NCI-H1694 (cell line): ENCODE data around the gene IGSF5.

Source experiments
- DNase-seq: peaks from one replicate; lab custom pipeline; 2025; lab: John Stamatoyannopoulos, UW

IGSF5 gene

DNA sequence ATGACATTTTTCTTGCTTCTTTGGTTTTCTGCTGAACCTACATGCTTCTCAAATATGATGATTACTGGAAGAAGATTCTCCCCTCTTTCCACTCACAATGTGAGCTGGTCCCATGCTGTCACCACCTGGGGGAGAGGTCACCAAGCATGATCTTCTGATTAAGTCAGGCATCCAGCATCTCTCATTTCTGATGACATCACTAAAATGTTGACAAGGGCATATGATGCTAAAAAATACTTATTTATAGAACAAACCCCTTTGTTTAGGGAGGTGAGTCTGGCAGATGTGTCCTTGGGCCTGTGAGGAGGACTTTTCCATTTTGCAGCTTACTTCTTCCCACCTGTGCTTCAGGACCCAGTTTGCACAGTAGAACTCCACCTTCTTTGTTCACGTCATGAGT lies 80.3 kb downstream of the IGSF5 start:
- no peak for DNase-seq

DNA sequence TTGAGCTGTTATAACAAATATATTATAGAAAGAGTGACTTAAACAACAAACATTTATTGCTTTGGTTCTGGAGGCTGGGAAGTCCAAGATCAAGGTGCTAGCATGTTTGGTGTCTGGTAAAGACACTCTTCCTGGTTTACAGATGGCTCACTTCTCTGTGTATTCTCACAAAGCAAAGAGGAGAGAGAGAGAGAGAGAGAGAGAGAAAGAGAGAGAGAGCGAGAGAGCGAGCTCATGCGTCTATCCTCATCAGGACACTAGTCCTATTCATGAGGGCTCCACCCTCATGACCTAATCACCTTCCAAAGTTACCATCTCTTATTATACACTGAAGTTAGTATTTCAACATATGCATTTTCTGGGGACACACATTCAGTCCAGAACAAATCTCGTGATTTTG lies 89.6 kb downstream of the IGSF5 start:
- no peak for DNase-seq

DNA sequence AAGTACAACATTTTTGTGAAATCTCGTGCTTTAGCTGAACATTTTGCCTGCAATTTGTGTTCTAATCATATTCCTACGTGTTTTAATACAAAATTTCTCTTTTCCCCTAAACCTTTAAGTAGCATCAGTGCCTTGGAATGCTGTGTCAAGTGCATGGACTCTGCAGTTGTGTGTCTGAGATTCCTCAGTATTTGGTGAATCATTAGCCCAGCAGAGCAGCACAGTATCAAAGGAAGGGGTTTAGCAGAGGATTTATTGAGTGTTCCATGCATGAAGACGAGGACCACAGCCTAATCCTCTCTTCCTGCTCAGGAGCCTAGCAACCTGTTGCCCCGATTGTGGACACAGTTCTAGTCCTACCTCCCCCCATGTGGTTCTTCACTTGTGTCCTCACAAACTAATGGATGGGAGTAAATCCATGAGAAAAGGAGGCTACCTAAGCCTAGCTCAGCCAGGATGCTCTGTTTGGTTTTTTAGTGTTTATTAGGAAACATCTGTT lies 92.9 kb downstream of the IGSF5 start:
- DNase-seq = no peak

DNA sequence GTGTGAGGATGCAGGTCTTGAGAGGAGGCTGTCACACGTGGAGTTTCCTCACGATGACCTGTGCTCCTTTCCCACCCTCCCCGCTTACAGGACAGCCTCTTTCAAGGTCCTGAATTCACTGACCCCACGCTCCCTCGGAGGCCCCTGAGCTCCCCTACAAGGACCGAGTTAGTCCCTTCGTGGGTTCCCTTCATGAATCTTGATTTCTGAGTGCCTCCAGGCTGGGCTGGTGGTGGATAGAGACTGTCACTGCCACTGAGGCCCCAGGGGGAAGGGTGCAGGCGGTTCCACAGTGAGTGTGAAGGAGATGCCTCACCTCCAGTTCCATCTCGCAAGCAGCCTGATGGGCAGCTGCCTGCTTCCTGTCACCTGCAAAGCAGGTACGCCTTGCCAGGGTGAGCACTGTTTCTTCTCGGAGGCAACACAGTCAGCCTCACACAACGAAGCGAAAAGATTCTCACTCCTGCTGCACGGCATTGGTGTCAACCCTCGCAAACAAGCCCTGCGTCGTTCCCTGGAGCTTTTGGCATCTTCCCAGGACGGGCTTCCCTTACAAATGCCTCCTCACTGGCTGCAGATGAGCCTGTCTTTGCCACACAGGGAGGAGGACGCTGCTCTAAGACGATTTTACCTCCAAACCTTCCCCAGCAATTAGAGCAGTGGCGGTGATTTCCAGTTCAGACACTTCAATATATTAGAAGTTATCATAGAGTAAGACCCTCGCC lies 95.6 kb downstream of the IGSF5 start:
- no peak for DNase-seq

DNA sequence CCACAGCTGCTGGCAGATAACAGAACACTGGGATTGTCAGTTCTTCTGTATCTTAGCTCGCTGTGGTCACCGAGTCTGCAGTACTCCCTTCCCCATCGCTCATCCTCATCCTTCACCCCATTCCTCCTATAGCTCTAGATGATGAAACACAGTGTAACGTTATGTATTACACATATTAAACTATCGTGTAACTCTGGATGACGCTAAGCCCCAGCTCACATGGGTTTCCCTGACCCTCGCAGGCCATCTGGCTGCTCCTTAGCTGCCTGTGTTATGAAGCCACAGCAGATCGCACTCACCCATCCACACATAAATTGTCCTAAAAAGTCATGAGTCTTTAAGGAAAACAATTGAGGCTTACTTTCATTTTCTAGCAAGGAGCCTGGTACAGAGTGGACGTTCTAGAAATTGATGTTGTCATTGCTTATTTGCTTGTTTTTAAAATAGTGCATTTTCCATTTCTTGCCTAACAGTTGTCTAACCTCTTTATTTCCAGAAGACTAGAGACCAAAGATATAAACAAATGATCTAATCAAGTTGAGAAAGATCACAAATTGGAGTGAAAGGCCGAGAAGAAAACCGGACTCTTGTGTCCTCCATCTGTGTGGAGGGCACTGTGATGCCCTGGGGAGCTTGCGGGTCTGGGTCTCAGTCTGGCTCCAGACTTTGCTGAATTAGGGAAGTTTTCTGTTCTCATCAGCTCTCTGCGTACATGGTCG lies 97.9 kb downstream of the IGSF5 start:
- DNase-seq = no peak

DNA sequence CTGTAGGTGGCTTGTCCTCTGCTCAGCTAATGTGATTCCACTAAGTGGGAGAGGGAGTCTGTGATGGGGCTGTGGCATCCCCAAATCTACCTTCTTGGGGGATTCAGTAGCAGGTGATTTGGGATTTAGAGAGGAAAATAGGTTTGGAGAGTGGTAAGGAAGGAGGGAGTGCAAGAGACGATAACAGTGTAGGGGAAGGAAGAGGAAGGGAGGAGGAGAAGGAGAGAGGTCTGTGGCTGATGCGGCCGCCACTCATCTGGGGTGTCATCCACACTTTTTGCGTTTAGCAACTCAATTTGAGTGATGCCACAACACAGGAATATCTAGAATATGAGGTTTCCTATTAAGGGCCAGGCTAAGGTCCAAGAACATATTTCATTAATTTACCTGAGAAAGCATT lies 98.5 kb downstream of the IGSF5 start:
- no peak for DNase-seq

DNA sequence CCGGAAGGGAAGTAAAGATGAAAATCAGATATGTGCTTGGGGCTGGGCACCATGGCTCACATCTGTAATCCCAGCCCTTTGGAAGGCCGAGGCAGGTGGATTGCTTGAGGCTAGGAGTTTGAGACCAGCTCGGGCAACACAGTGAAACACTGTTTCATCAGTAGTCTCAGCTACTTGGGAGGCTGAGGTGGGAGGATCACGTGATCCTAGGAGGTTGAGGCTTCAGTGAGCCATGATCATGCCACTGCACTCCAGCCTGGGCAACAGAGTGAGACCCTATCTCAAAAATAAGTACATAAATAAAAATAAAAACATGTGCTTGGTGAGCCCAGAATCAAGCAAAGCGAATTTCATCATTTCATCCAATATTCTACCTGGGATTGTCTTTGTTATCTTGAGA lies 98.9 kb downstream of the IGSF5 start:
- DNase-seq = no peak

DNA sequence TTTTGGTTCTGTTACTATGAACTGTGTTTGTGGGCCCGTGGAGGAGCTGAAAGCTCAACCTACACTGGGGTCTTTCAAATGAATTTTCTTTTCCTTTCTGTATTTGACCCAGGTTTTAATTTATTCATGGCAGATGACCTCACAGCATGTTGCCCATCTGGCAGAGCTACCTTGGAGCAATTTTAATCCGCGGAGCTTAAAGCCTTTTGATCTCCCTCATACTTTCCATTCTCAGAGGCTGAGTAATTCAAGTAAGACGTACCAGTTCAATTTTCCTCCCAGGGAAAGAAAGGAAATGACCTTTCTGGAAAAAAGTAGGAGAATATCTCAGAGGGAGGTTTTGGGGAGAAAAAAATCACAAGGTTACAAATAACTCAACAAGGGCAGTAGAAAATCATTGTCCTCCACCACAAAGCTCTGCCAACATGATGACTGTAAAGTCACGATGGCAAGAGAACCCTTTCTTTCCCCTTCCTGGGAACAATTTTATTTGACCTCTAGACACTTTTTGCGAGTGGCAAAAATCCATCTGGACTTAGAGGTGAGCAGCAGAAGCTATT lies 100.7 kb downstream of the IGSF5 start:
- DNase-seq = no peak

DNA sequence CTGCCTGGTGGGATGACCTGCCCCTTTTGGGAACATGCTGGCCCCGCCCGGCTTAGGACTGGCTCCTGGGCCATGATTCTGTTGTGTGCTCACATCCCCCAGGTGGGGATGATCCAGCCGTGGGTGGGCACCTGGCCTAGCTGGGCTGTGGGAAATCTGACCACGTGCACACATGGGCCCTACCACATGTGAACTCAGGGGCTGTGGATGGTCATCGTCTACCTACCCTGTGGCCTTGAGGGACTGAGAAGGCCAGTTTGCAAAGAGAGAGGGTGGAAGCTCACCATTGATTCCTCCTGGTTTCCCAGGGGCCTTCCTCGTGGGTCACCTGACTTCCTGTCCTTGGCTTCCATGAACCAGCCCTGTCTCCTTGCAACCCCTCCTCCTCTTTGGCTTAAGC lies 102.9 kb downstream of the IGSF5 start:
- DNase-seq = no peak

DNA sequence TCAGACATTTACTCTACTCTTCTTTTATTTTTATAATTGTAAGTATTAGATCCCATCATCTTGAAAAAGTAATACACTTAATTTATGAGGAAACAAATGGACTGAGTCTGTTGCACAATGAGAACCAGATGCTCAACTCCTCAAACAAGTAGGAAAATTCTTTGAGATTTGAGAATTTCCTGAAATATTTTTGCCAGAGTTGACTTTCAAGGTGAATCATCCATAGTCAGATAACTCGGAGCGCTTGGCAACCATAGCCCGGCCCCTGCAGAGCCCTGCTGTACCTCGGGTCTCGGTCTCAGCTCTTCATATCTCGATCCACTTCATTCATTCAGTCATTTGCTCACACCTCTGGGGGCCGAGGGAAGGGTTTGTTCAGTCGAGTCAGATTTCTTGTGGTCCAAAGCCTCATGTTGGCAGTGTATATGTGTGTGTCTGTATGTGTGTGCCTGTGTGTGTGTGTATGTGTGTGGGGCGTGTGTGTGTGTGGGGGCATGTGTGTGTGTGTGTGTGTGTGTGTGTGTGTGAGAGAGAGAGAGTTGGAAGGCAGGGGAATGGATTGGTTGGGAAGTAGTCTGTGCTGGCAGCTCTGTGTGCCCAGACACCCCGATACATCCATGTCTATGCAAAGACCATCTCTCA lies 104.2 kb downstream of the IGSF5 start:
- DNase-seq = no peak

DNA sequence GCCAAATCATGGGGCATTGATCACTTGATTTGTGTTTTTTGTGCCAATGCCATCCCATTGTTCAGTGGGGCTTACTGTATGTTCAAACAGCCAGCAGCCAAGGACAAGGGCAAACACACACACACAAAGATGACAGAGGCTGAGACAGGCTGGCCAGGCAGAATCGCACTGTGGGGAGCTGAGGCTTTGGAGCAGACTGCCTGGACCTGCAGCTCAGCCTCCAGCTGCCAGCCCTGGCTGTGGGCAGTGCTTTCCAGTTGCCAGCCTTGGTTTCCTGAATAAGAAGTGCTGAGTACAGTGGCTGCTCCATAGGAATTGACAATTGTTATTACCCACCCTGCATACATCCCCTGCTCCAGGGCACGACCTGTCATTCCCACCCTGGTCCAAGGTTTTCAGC lies 105.3 kb downstream of the IGSF5 start:
- DNase-seq = no peak

DNA sequence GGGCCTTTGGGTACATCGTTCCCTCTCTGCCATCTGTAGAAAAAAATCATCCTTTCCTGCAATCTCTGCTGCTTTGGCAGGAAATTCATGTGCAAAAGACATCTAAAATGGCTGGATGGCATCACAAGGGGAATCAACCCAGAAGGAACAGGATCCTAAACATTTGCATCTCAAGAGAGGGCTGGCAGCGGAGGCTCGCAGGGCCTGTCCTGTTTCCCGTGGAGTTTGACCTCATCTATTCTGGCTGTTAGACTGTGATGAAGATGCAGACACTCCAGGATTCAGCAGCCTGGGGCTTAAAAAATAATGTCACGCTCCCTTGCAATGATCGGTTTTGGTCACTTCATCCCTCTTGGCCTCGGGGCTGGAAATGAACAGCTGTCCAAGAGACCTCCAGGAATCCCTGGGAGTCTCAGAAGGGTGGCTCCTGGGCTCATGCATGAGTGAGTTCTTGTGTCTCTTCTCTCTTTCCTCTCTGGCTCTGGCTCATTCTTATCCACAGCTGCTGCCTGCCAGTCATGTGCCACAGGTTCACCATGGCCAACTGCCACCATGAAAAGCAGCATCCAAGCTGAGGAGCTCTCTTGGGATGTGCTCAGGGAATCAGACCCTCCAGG lies 106.1 kb downstream of the IGSF5 start:
- DNase-seq = no peak
